AG04450 (cell line): Measurements from ENCODE around the gene TEX55. TPM values are rescaled to one million over a fixed set of nuclear protein-coding genes. Genes with fewer than 3 reads are reported as not detected.

Experiments used
- CTCF ChIA-PET: fragments of 300-600, 350-600 bp; formaldehyde crosslinking; extraction: SDS; loops from one replicate; lab custom pipeline; 2022; ENCODE audit warnings: antibody characterized with exemption, inconsistent platforms; lab: Charles Lee
- POLR2A ChIA-PET: fragments of 350-600 bp; formaldehyde crosslinking; extraction: SDS; loops from one replicate; lab custom pipeline; 2021; ENCODE audit warnings: antibody characterized with exemption, inconsistent platforms; lab: Yijun Ruan, JAX
- DNase-seq: peaks from one replicate; pipeline ENCODE4 v3.0.0-alpha.2; 2011; ENCODE audit warnings: low read depth, low spot score
- H3K27ac ChIP-seq: one replicate; pipeline ENCODE4 v1.5.1; 2012; ENCODE audit warnings: low read depth, low read length, control low read depth
- H3K27me3 ChIP-seq: one replicate; pipeline ENCODE4 v1.6.0; 2012; ENCODE audit warnings: low read length; ENCODE audit not compliant: control insufficient read depth, insufficient read depth
- H3K4me3 ChIP-seq: 2 replicates; pipeline ENCODE4 v1.5.1; 2011; ENCODE audit warnings: mild to moderate bottlenecking, low read depth, low read length, control low read depth
- H3K9me3 ChIP-seq: 2 replicates; pipeline ENCODE4 v1.5.1; 2012; ENCODE audit warnings: low read length; ENCODE audit not compliant: control insufficient read depth, insufficient read depth
- polyA plus RNA-seq: library from polyadenylated mRNA; depleted of rRNA; stranded (reverse); fragments of >200 nt; gene quantifications from 2 replicates; pipeline ENCODE4 v1.2.3, GENCODE V29; 2011
- TF ChIP-seq, protein P1 (sequence below): IDR thresholded peaks from 2 replicates; pipeline ENCODE4 v1.5.1; 2011; ENCODE audit warnings: low read depth, low read length, control low read depth, inconsistent platforms

The TEX55 gene
- polyA plus RNA-seq, 1 experiment = not detected

DNA sequence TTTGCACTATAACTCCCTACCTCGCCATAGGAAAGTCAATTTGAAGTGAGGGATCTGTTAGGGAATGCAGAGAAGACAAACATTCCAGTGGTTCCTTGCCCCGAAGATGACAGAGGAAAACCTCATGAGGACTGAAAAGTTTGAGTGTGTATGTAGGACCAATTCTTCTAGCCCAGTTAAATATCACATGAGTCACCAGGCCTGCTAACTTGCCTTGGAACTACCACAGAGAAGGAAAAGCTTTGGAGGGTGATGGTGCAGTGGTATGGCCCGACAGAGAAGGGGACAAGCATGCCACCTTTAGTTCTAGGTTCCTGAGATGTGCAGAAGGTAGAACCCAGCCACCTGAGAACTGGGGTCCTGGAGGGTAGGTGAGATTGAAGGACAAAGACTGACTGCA, 24.9 kb downstream of the TEX55 start:
- DNase-seq = no peak
- Histone ChIP-seq H3K27ac (no peak overlapping the region), H3K4me3 (no peak overlapping the region), H3K9me3 (no peaks in the 10 kb centered on the region), H3K27me3 (no peaks in the 10 kb centered on the region)
- ChIA-PET POLR2A (no interaction called here), CTCF (no interaction called here)
- TF ChIP-seq, protein P1, sequence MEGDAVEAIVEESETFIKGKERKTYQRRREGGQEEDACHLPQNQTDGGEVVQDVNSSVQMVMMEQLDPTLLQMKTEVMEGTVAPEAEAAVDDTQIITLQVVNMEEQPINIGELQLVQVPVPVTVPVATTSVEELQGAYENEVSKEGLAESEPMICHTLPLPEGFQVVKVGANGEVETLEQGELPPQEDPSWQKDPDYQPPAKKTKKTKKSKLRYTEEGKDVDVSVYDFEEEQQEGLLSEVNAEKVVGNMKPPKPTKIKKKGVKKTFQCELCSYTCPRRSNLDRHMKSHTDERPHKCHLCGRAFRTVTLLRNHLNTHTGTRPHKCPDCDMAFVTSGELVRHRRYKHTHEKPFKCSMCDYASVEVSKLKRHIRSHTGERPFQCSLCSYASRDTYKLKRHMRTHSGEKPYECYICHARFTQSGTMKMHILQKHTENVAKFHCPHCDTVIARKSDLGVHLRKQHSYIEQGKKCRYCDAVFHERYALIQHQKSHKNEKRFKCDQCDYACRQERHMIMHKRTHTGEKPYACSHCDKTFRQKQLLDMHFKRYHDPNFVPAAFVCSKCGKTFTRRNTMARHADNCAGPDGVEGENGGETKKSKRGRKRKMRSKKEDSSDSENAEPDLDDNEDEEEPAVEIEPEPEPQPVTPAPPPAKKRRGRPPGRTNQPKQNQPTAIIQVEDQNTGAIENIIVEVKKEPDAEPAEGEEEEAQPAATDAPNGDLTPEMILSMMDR = no peak

DNA sequence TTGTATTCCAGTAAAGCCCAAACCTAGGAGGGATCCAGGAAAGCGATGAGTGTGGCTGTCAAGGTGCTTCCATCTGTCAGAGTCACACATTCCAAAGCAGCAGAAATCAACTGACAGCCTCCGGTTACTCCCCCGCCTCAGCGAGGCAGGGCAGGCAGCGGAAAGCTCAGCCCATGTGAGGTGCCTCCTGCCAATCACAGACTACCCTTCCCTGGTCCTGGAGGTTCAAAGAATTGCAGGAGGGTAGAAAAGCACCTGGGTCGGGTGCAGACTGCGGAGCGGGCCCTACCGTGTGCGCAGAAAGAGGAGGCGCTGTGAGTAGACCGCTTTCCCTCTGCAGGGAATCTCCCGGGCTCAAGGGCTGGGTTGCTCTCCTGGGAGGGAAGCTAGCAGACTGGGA, 27.4 kb downstream of the TEX55 start, which contains the start of gene UPK1B:
TSS of gene UPK1B (plus strand) at position 274 of the 400 bp plus-strand sequence. CDS start 13,144 bp downstream, outside the sequence.
- no peak for DNase-seq
- no peaks in the 10 kb centered on the region for H3K27me3 ChIP-seq
- TF ChIP-seq, protein P1 = no peak
- H3K4me3 ChIP-seq = no peak within 1 kb of the TSS
- ChIA-PET CTCF (interaction anchor here (1.0 to 1.3 kb wide), 2 partner anchors 22 to 68 kb away, joined by 3 read pairs; no protein-coding TSS in a partner anchor), POLR2A (no interaction called here)
- H3K27ac ChIP-seq = no peak within 1 kb of the TSS
- H3K9me3 ChIP-seq = no peaks in the 10 kb centered on the region

DNA sequence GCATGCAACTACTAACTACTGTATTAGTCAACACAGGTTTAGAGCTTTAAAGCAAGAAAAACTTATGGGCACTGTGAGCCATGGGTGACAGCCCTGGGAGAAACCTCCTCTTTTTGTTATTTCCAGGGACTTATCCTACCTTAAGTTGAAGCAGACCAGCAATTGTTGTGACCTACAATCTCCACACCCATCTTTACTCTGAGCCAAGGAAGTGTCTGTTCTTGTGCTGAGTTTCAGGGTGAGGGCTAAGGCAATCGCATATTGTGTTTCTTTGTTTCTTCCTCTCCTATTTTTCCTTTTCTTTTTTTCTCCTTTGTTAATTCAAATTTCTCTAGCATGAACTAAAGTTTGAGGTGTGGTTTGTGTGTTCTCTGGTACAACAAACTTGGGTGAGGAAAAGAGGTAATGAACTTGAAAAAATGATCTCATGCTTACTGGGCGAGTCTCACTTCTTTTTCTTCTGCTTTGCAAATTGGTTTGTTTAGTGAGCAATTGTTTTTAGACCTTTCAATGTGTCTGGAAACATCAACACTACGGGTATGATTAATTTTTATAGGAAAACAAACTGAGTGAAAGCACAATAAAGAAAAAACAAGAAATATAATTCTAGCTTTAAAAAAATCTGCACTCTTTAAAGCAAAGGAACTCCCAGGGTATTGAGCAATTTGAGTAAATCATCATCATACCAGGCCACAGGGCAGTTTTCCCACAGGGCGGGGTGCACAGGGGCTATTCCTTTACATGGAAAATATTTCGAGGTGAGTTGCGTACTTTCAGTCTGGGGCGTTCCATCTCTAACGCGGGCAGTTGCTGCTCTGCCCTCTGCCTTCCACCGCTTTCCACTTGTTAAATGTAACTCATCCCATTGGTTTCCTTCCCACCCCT, 30.1 kb downstream of the TEX55 start:
- no peaks in the 10 kb centered on the region for H3K9me3 ChIP-seq
- TF ChIP-seq, protein P1 = no peak
- DNase-seq = no peak
- H3K27me3 ChIP-seq = no peaks in the 10 kb centered on the region
- ChIA-PET POLR2A (no interaction called here), CTCF (interaction anchor here (0.7 kb wide), 1 partner anchor 293 kb away, joined by 3 read pairs; no protein-coding TSS in a partner anchor)
- H3K27ac ChIP-seq = no peak overlapping the region
- H3K4me3 ChIP-seq = no peak overlapping the region

DNA sequence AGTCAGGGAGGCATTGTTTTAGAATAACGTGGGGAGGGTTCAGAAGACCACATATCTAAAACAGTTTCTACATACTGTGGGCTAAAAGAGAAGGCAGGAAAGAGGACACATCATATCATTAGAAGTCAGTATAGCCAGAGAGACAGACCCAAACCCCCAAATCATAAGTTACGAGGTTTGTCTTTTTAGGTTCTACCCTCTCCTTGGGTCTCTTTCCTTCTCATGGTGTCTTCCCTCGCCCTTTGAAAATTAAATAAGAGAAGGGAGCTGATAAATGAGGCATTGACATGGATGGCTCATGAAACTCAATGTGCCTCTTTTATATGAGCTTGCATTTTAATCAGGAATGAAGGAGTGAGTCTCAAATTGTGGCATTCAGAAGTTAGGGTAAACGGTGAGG, 30.8 kb downstream of the TEX55 start:
- CTCF ChIA-PET = interaction anchor here (0.7 kb wide), 1 partner anchor 294 kb away, joined by 3 read pairs; no protein-coding TSS in a partner anchor
- no peak for DNase-seq

More for the DNA sequence above, 30.8 kb downstream of the TEX55 start:
- no peak overlapping the region for H3K4me3 ChIP-seq
- H3K9me3 ChIP-seq = no peaks in the 10 kb centered on the region
- POLR2A ChIA-PET = no interaction called here
- H3K27me3 ChIP-seq = no peaks in the 10 kb centered on the region
- H3K27ac ChIP-seq = no peak overlapping the region
- TF ChIP-seq, protein P1 = no peak
